ENCODE results near the gene PSME3IP1. TPM values are rescaled to one million over a fixed set of nuclear protein-coding genes. Genes with fewer than 3 reads are reported as not detected.
A peak's percentile ranks its signal among the peaks of the same experiment; 100 is the strongest.

PSME3IP1 gene
- total and polyA plus RNA-seq, 5 donors from 2014 or later = 68.1 to 140 (median 72.6) TPM

DNA sequence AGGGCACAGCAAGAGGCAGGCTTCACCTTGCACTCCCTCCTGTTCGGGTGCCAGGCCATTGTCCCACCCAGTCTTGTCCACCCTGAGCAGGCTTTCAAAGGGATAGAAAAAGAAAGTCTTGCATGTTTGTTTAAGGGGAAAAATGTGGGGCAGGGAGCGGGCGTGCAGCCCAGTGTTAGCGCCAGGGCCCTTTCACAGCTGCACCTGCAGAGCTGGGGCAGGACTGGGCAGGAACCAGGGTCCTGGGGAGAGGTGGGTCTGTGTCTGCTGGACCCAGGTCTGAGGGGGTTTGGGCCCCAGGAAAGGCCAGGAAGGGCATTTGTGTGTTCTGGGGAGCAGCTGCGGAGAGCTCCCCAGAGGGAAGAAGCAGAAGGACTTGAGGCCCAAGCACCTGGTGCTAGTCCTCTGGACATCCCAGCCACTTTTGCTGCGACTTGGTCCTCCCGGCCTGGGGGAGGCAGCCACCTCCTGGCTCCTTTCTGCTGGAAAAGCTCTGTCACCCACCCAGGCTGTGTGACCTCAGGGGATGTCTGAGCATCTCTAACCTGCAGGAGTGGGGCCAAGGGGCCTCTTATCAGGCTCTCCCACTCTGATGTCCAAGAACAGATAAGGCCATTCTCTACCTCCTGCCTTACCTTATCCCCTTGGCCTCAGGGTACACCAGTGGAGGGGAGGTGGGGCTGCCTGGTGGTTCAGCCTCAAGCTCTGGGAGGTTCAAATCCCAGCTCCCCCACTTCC, 44.7 kb downstream of the PSME3IP1 start:
- peaks cover 34% of the 10 kb centered on the region for H3K4me1 ChIP-seq (ENCODE audit: control insufficient read depth, insufficient read depth, low read length, poor library complexity, severe bottlenecking)
- no peaks in the 10 kb centered on the region for H3K9me3 ChIP-seq (ENCODE audit: control insufficient read depth in 2 of 2, low read length in 2 of 2)
- H3K4me3 ChIP-seq (ENCODE audit: low read depth, low read length) = peak overlapping the region; percentile 19
- ATAC-seq (ENCODE audit: low read depth in 2 of 2) = no peak
- H3K27me3 ChIP-seq (ENCODE audit: control insufficient read depth, insufficient read depth, low read length) = no peaks in the 10 kb centered on the region
- Mint-ChIP-seq H3K9me3 (no peaks in the 10 kb centered on the region), H3K4me3 (peak overlapping the region in 3 of 4 donors; percentile 77 to 83 (median 83)), H3K27me3 (no peaks in the 10 kb centered on the region), H3K36me3 (peaks cover 15% of the 10 kb centered on the region), H3K27ac (peak overlapping the region; percentile 89 to 99 (median 92)), H3K4me1 (peaks cover 13 to 75% (median 25%) of the 10 kb centered on the region in 4 donors)
- peak overlapping the region; percentile 56 for H3K27ac ChIP-seq (ENCODE audit: insufficient read depth, low read length, poor library complexity, severe bottlenecking)
- no peaks in the 10 kb centered on the region for H3K36me3 ChIP-seq (ENCODE audit: control insufficient read depth, insufficient read depth, low read length)
- DNase-seq = no peak

DNA sequence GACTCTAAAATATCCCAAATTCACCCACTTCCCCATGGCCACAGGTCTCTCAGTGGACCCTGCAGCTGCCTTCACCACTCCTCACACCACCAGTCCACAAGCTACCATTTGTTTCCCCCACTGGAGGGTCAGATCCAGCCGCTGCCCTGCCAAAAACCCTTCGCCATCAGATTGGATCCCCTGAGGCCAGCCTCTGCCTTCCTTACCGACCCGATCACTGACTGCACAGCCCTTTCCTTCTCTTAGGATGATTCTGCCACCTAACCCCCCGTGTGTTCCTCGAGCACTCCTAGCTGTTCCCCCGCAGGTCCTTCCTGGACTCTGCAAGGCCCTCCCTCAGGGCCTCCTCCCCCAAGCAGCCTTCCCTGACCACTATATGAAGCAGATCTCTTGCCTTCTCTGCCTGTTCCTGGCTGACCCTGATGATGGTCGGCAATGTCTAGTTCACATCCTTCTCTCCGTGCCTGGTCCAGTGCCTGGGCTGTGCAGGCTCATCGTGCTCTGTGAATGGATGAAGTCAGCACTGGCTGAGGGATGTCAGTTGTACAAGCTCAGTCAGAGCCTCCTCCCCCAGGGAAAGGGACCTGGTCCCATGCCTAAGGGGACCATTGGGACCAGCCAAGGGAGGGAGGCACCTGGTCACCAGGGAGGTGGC, 47.4 kb downstream of the PSME3IP1 start:
- Histone ChIP-seq H3K27me3 (ENCODE audit: control insufficient read depth, insufficient read depth, low read length) (no peaks in the 10 kb centered on the region), H3K9me3 (ENCODE audit: control insufficient read depth in 2 of 2, low read length in 2 of 2) (no peaks in the 10 kb centered on the region), H3K27ac (ENCODE audit: insufficient read depth, low read length, poor library complexity, severe bottlenecking) (no peak overlapping the region), H3K4me1 (ENCODE audit: control insufficient read depth, insufficient read depth, low read length, poor library complexity, severe bottlenecking) (peaks cover 59% of the 10 kb centered on the region), H3K4me3 (ENCODE audit: low read depth, low read length) (no peak overlapping the region), H3K36me3 (ENCODE audit: control insufficient read depth, insufficient read depth, low read length) (no peaks in the 10 kb centered on the region)
- Mint-ChIP-seq H3K27me3 (no peaks in the 10 kb centered on the region), H3K4me1 (peaks cover 20 to 96% (median 40%) of the 10 kb centered on the region in 4 donors), H3K4me3 (peak overlapping the region in 1 of 4 donors; percentile 60), H3K36me3 (peaks cover 15% of the 10 kb centered on the region), H3K9me3 (no peaks in the 10 kb centered on the region), H3K27ac (peak overlapping the region; percentile 65 to 99 (median 94))
- no peak for ATAC-seq (ENCODE audit: low read depth in 2 of 2)
- no peak for DNase-seq

DNA sequence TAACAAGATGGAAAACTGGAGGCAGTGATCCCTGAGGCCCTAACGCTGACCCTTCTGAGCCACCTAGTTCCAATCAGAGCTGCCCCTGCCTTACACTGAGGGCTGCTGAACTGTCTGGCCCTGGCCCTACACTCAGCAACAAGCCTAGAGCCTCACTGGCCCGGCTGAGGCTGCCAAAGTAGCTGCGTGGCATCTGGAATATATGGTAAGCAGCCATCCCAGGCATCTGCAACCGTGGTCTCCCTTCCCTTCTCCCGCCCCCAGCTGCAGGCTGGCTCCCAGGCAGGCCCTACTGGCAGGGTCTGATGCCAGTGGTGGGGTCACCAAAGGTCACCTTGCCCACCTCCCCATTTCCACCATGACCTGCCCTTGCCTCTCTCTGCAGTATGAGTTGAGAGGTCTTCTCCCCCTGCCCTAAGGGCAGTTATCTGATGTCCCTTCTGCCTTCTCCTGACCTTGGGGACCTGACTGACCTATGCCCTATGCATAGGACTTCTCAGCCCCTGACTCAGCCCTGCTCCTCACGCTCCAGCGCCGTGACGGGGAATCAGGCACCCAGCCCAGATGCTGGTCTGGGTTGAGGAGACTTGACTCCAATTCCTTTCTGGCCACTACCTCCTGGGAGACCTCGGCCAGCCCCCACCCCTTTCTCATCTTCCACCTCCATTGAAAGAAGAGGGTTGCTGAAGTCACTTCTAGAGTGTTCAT, 48.1 kb downstream of the PSME3IP1 start:
- Mint-ChIP-seq H3K27ac (peak overlapping the region; percentile 83 to 99 (median 94)), H3K27me3 (no peaks in the 10 kb centered on the region), H3K4me1 (peaks cover 20 to 95% (median 41%) of the 10 kb centered on the region in 4 donors), H3K36me3 (peaks cover 15% of the 10 kb centered on the region), H3K4me3 (peak overlapping the region in 2 of 4 donors; percentile 60 to 80), H3K9me3 (no peaks in the 10 kb centered on the region)
- H3K27me3 ChIP-seq (ENCODE audit: control insufficient read depth, insufficient read depth, low read length) = no peaks in the 10 kb centered on the region
- DNase-seq (no peak), ATAC-seq (ENCODE audit: low read depth in 2 of 2) (no peak)
- no peak overlapping the region for H3K27ac ChIP-seq (ENCODE audit: insufficient read depth, low read length, poor library complexity, severe bottlenecking)
- H3K9me3 ChIP-seq (ENCODE audit: control insufficient read depth in 2 of 2, low read length in 2 of 2) = no peaks in the 10 kb centered on the region
- no peak overlapping the region for H3K4me3 ChIP-seq (ENCODE audit: low read depth, low read length)
- peaks cover 59% of the 10 kb centered on the region for H3K4me1 ChIP-seq (ENCODE audit: control insufficient read depth, insufficient read depth, low read length, poor library complexity, severe bottlenecking)
- no peaks in the 10 kb centered on the region for H3K36me3 ChIP-seq (ENCODE audit: control insufficient read depth, insufficient read depth, low read length)

DNA sequence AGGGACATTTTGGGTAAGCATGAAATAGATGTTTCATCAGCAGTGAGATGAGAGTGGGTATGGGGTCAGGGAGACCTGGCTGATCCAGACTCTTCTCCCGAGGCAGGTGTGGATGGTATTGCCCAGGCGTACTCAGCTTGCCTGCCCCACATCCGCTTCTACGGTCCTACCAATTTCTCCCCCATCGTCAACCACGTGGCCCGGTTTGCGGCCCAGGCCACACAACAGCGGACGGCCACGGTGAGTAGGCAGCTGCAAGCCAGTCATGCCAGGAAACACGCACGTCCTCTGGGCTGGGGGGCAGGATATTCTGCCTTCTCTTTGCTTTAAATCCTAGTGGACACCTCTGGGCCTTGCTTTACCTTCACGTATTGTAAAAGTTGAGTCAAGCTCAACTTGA, 48.8 kb downstream of the PSME3IP1 start:
- DNase-seq (no peak), ATAC-seq (ENCODE audit: low read depth in 2 of 2) (no peak)
- Mint-ChIP-seq H3K27me3 (no peaks in the 10 kb centered on the region), H3K27ac (peak overlapping the region; percentile 83 to 95 (median 85)), H3K4me3 (no peak overlapping the region), H3K9me3 (no peaks in the 10 kb centered on the region), H3K4me1 (peaks cover 19 to 95% (median 38%) of the 10 kb centered on the region in 4 donors), H3K36me3 (peaks cover 13% of the 10 kb centered on the region)
- Histone ChIP-seq H3K36me3 (ENCODE audit: control insufficient read depth, insufficient read depth, low read length) (no peaks in the 10 kb centered on the region), H3K4me1 (ENCODE audit: control insufficient read depth, insufficient read depth, low read length, poor library complexity, severe bottlenecking) (peaks cover 59% of the 10 kb centered on the region), H3K9me3 (ENCODE audit: control insufficient read depth in 2 of 2, low read length in 2 of 2) (no peaks in the 10 kb centered on the region), H3K27ac (ENCODE audit: insufficient read depth, low read length, poor library complexity, severe bottlenecking) (peak overlapping the region; percentile 88), H3K4me3 (ENCODE audit: low read depth, low read length) (no peak overlapping the region), H3K27me3 (ENCODE audit: control insufficient read depth, insufficient read depth, low read length) (no peaks in the 10 kb centered on the region)

DNA sequence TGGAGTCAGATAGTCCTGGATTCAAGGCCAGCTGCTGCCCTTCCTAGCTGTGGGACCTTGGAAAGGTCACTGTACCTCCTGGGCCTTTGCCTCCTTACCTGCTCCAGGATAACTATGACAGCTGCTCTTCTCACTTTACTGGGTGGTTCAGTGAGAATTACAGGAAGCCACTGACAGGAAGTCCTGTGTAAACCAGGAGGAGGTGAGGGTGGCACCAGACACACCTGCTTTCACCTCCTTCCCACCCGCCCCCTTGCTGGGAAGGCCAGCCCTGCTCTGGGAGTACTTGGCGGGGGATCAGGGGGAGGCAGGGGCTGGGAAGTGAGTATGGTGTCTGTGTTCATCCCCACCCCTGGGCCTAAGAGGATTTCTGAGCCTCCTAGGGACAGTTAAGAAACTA, 50.9 kb downstream of the PSME3IP1 start:
- no peaks in the 10 kb centered on the region for H3K9me3 ChIP-seq (ENCODE audit: control insufficient read depth in 2 of 2, low read length in 2 of 2)
- peak; percentile 13 to 76 (median 49) for DNase-seq
- no peaks in the 10 kb centered on the region for H3K27me3 ChIP-seq (ENCODE audit: control insufficient read depth, insufficient read depth, low read length)
- peaks cover 14 to 96% (median 42%) of the 10 kb centered on the region in 4 donors for H3K4me1 Mint-ChIP-seq
- peak overlapping the region; percentile 88 for H3K27ac ChIP-seq (ENCODE audit: insufficient read depth, low read length, poor library complexity, severe bottlenecking)
- peak overlapping the region; percentile 95 to 98 (median 97) for H3K27ac Mint-ChIP-seq
- H3K4me3 ChIP-seq (ENCODE audit: low read depth, low read length) = peak overlapping the region; percentile 81
- no peaks in the 10 kb centered on the region for H3K9me3 Mint-ChIP-seq
- no peaks in the 10 kb centered on the region for H3K27me3 Mint-ChIP-seq
- H3K4me1 ChIP-seq (ENCODE audit: control insufficient read depth, insufficient read depth, low read length, poor library complexity, severe bottlenecking) = peaks cover 64% of the 10 kb centered on the region
- peaks cover 15% of the 10 kb centered on the region for H3K36me3 Mint-ChIP-seq
- peak overlapping the region; percentile 73 to 94 (median 88) for H3K4me3 Mint-ChIP-seq
- ATAC-seq (ENCODE audit: low read depth in 2 of 2) = peak; percentile 77 to 82
- H3K36me3 ChIP-seq (ENCODE audit: control insufficient read depth, insufficient read depth, low read length) = no peaks in the 10 kb centered on the region

DNA sequence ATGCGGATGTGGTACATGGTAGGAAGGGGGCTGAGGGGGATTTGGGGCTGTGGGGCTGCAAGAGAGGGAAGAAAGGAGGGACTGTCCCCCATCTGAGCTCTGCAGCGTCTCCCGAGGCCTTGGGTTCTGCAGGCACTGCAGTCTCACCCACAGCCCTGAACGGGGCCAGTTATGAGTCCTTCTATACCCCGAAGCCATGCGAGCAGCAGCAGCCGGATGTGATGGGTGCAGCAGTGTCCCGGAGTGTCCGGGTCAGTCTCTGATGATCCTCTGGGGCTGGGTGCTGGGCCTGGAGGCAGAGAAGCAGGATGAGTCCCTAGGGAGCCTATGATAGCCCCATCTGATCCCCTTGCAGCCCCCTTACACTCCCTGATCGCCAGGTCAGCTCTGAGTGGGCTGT, 52.0 kb downstream of the PSME3IP1 start:
- Mint-ChIP-seq H3K36me3 (peaks cover 11% of the 10 kb centered on the region), H3K9me3 (no peaks in the 10 kb centered on the region), H3K4me3 (peak overlapping the region; percentile 73 to 94 (median 88)), H3K27me3 (no peaks in the 10 kb centered on the region), H3K4me1 (peaks cover 8 to 96% (median 45%) of the 10 kb centered on the region in 4 donors), H3K27ac (peak overlapping the region; percentile 95 to 98 (median 97))
- Histone ChIP-seq H3K4me3 (ENCODE audit: low read depth, low read length) (peak overlapping the region; percentile 58), H3K9me3 (ENCODE audit: control insufficient read depth in 2 of 2, low read length in 2 of 2) (no peaks in the 10 kb centered on the region), H3K4me1 (ENCODE audit: control insufficient read depth, insufficient read depth, low read length, poor library complexity, severe bottlenecking) (peaks cover 75% of the 10 kb centered on the region), H3K36me3 (ENCODE audit: control insufficient read depth, insufficient read depth, low read length) (no peaks in the 10 kb centered on the region), H3K27me3 (ENCODE audit: control insufficient read depth, insufficient read depth, low read length) (no peaks in the 10 kb centered on the region), H3K27ac (ENCODE audit: insufficient read depth, low read length, poor library complexity, severe bottlenecking) (peak overlapping the region; percentile 88)
- ATAC-seq (ENCODE audit: low read depth in 2 of 2) = peak in 1 of 2 donors; percentile 37
- DNase-seq = peak in 2 of 3 donors; percentile 30 to 56

DNA sequence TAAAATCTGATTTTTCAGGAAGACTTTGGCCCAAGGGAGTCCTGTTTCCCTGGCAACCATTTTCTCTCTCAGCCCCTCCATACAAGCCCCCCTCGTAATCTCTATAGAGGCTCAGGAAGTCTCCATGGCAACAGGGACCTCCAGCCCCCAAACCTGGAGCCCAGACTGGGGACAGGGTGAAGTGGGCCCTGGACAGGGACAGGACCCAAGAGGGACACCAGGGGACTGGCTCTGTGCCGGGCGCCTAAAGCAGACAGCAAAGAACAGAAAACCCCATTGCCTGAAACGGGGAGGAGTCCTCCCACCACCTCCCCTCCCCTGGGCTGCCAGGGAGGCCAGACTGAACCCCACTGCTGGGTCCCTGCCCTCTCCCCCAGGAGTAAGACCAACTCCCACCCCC, 52.8 kb downstream of the PSME3IP1 start:
- H3K27me3 Mint-ChIP-seq = no peaks in the 10 kb centered on the region
- peak overlapping the region; percentile 95 to 99 (median 98) for H3K27ac Mint-ChIP-seq
- peak overlapping the region; percentile 73 to 94 (median 88) for H3K4me3 Mint-ChIP-seq
- H3K36me3 ChIP-seq (ENCODE audit: control insufficient read depth, insufficient read depth, low read length) = no peaks in the 10 kb centered on the region
- no peak for DNase-seq
- H3K36me3 Mint-ChIP-seq = peaks cover 6% of the 10 kb centered on the region
- no peaks in the 10 kb centered on the region for H3K27me3 ChIP-seq (ENCODE audit: control insufficient read depth, insufficient read depth, low read length)
- H3K27ac ChIP-seq (ENCODE audit: insufficient read depth, low read length, poor library complexity, severe bottlenecking) = peak overlapping the region; percentile 88
- peak overlapping the region; percentile 58 for H3K4me3 ChIP-seq (ENCODE audit: low read depth, low read length)
- ATAC-seq (ENCODE audit: low read depth in 2 of 2) = no peak
- H3K4me1 Mint-ChIP-seq = peaks cover 9 to 96% (median 48%) of the 10 kb centered on the region in 4 donors
- no peaks in the 10 kb centered on the region for H3K9me3 ChIP-seq (ENCODE audit: control insufficient read depth in 2 of 2, low read length in 2 of 2)
- H3K9me3 Mint-ChIP-seq = no peaks in the 10 kb centered on the region
- H3K4me1 ChIP-seq (ENCODE audit: control insufficient read depth, insufficient read depth, low read length, poor library complexity, severe bottlenecking) = peaks cover 84% of the 10 kb centered on the region

All from CD4-positive, CD25-positive, alpha-beta regulatory T cell (primary cell).